ENCODE measurements around the gene KRTAP23-1. TPM values are rescaled to one million over a fixed set of nuclear protein-coding genes. Genes with fewer than 3 reads are reported as not detected.

KRTAP23-1 gene
- total and polyA plus RNA-seq, 2 donors (not counting 3 experiments of a cell fraction or from before 2014, with no cell fraction given), result not detected

DNA sequence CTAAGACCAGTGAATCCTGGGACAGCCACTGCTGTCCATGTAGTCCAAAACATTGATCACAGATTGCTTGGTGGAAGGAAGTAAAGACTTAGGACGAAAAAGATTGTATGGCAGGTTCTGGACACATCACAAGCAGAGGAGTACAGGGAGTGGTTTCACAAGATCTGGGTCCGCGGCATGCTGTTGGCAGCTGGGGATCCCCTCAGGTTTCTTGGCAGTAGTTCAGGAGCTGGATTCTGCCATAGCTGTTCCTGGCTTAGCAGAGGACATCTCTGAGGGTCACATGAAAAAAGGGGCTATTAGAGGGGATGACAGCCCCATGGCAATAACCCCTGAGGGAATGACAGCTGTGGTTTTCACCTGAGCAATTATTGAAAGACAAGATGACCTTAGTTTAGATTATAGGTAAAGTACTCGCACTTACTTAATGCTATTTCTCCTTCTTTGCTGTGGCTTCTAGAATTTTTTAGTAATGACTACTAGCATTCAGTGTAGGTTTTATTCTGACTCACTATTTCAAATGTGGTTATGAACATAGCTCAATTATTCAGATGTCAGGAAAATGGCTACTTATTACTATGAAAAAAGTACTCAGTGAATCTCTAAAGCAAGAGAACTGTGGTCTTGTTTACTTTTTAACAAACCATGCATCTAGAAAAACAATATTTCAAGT, 19.1 kb downstream of the KRTAP23-1 start:
- no peak for FAIRE-seq
- no peak overlapping the region for H3K4me2 ChIP-seq (ENCODE audit: insufficient read depth, low read length)

DNA sequence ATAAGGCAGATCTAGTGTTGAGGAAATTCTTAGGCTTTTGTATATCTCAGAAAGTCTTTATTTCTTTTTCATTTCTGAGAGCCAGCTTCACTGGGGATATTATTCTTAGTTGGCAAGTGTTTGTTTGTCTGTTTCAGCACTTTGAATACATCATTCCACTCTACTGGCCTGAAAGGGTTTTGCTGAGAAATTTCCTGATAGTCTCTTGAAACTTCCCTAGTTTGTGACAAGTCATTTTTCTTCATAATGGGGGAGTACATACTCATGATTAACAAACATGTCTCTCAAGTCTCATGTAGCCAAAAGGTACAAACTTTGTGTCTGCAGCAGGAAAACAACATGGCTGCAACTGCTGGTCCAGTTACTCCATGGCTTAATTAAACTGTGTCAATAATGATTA, 22.0 kb downstream of the KRTAP23-1 start:
- Histone ChIP-seq H4K20me1 (replicated peaks; ENCODE audit: control insufficient read depth, extremely low read depth, insufficient read depth, low read length) (no peaks in the 10 kb centered on the region), H3K9me3 (replicated peaks; ENCODE audit: control insufficient read depth, insufficient read depth, low read length) (peaks cover 2% of the 10 kb centered on the region), H2AFZ (ENCODE audit: low read depth, low read length) (no peak overlapping the region), H3K4me2 (ENCODE audit: insufficient read depth, low read length) (no peak overlapping the region), H3K4me1 (ENCODE audit: control insufficient read depth, extremely low read depth, insufficient read depth, low read length) (no peaks in the 10 kb centered on the region), H3K9me1 (replicated peaks; ENCODE audit: control insufficient read depth, extremely low read depth, insufficient read depth, low read length) (no peaks in the 10 kb centered on the region), H3K4me3 (replicated peaks in 1 of 3; ENCODE audit: insufficient read depth in 1 of 3, low read depth in 1 of 3, low read length in 3 of 3) (no peak overlapping the region), H3K79me2 (ENCODE audit: control insufficient read depth, insufficient read depth, low read length) (no peaks in the 10 kb centered on the region), H3K27ac (ENCODE audit: insufficient read depth, low read depth, low read length) (no peak overlapping the region), H3K9ac (replicated peaks; ENCODE audit: extremely low read depth, insufficient read depth, low read length) (no peak overlapping the region), H3K27me3 (ENCODE audit: control insufficient read depth in 2 of 2, insufficient read depth in 2 of 2, low read length in 2 of 2) (no peaks in the 10 kb centered on the region), H3K36me3 (ENCODE audit: control insufficient read depth in 2 of 2, extremely low read depth in 1 of 2, insufficient read depth in 2 of 2, low read length in 2 of 2) (no peaks in the 10 kb centered on the region)
- no TSS peak for BruUV-seq (replicated peaks)
- intact Hi-C loops (cut with micrococcal nuclease) (no loop called here), dilution Hi-C loops (cut with MboI; ENCODE audit: extremely low pct_ligation_motif_present, low sequenced_read_pairs) (no loop called here)
- POLR2A ChIA-PET, result no interaction called here
- no peak for DNase-seq (ENCODE audit: low read depth, low spot score)
- CTCF ChIA-PET, result no interaction called here
- no peak for FAIRE-seq
- TF ChIP-seq POLR2A (IDR thresholded peaks at IDR 0.05; ENCODE audit: low read depth, low read length) (no peak), JUN (IDR thresholded peaks at IDR 0.05; ENCODE audit: borderline replicate concordance, insufficient read depth, insufficient read length, low read depth) (no peak), GATA2 (IDR thresholded peaks at IDR 0.05; ENCODE audit: insufficient read depth, insufficient read length, low read depth, low read length) (no peak), EZH2 (IDR thresholded peaks at IDR 0.05; ENCODE audit: borderline replicate concordance, low read depth, low read length, severe bottlenecking) (no peak), MYC (IDR thresholded peaks at IDR 0.05; ENCODE audit: low read depth, low read length) (no peak), POLR2AphosphoS5 (IDR thresholded peaks at IDR 0.05; ENCODE audit: insufficient read depth, low read depth, low read length) (no peak), FOS (IDR thresholded peaks at IDR 0.05; ENCODE audit: borderline replicate concordance, insufficient read depth, low read length) (no peak)
- TF ChIP-seq, protein P1, sequence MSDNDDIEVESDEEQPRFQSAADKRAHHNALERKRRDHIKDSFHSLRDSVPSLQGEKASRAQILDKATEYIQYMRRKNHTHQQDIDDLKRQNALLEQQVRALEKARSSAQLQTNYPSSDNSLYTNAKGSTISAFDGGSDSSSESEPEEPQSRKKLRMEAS (IDR thresholded peaks at IDR 0.05; ENCODE audit: insufficient read depth, insufficient read length), result no peak
- TF ChIP-seq, protein P2, sequence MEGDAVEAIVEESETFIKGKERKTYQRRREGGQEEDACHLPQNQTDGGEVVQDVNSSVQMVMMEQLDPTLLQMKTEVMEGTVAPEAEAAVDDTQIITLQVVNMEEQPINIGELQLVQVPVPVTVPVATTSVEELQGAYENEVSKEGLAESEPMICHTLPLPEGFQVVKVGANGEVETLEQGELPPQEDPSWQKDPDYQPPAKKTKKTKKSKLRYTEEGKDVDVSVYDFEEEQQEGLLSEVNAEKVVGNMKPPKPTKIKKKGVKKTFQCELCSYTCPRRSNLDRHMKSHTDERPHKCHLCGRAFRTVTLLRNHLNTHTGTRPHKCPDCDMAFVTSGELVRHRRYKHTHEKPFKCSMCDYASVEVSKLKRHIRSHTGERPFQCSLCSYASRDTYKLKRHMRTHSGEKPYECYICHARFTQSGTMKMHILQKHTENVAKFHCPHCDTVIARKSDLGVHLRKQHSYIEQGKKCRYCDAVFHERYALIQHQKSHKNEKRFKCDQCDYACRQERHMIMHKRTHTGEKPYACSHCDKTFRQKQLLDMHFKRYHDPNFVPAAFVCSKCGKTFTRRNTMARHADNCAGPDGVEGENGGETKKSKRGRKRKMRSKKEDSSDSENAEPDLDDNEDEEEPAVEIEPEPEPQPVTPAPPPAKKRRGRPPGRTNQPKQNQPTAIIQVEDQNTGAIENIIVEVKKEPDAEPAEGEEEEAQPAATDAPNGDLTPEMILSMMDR (IDR thresholded peaks at IDR 0.05; ENCODE audit: extremely low read depth in 1 of 2, insufficient read depth in 1 of 2, low read depth in 1 of 2, low read length in 2 of 2), result no peak

More for the DNA sequence above, 19.1 kb downstream of the KRTAP23-1 start:
- BruUV-seq (replicated peaks), result no TSS peak
- H3K9me1 ChIP-seq (replicated peaks; ENCODE audit: control insufficient read depth, extremely low read depth, insufficient read depth, low read length), result no peaks in the 10 kb centered on the region
- no peaks in the 10 kb centered on the region for H3K79me2 ChIP-seq (ENCODE audit: control insufficient read depth, insufficient read depth, low read length)
- H2AFZ ChIP-seq (ENCODE audit: low read depth, low read length), result no peak overlapping the region
- DNase-seq (ENCODE audit: low read depth, low spot score), result no peak
- dilution Hi-C loops (cut with MboI; ENCODE audit: extremely low pct_ligation_motif_present, low sequenced_read_pairs), result no loop called here
- TF ChIP-seq, protein P1 (IDR thresholded peaks at IDR 0.05; ENCODE audit: insufficient read depth, insufficient read length), result no peak
- no peak for TF ChIP-seq FOS (IDR thresholded peaks at IDR 0.05; ENCODE audit: borderline replicate concordance, insufficient read depth, low read length)
- no peak for TF ChIP-seq POLR2A (IDR thresholded peaks at IDR 0.05; ENCODE audit: low read depth, low read length)
- TF ChIP-seq GATA2 (IDR thresholded peaks at IDR 0.05; ENCODE audit: insufficient read depth, insufficient read length, low read depth, low read length), result no peak
- ChIA-PET CTCF (interaction anchor here (1.0 kb wide), 1 partner anchor 20 kb away, joined by 3 read pairs; no protein-coding TSS in a partner anchor), POLR2A (no interaction called here)
- H3K36me3 ChIP-seq (ENCODE audit: control insufficient read depth in 2 of 2, extremely low read depth in 1 of 2, insufficient read depth in 2 of 2, low read length in 2 of 2), result no peaks in the 10 kb centered on the region
- no peak overlapping the region for H3K4me3 ChIP-seq (replicated peaks in 1 of 3; ENCODE audit: insufficient read depth in 1 of 3, low read depth in 1 of 3, low read length in 3 of 3)
- H3K27ac ChIP-seq (ENCODE audit: insufficient read depth, low read depth, low read length), result no peak overlapping the region
- no peaks in the 10 kb centered on the region for H3K4me1 ChIP-seq (ENCODE audit: control insufficient read depth, extremely low read depth, insufficient read depth, low read length)
- no peaks in the 10 kb centered on the region for H4K20me1 ChIP-seq (replicated peaks; ENCODE audit: control insufficient read depth, extremely low read depth, insufficient read depth, low read length)
- no peaks in the 10 kb centered on the region for H3K27me3 ChIP-seq (ENCODE audit: control insufficient read depth in 2 of 2, insufficient read depth in 2 of 2, low read length in 2 of 2)
- H3K9me3 ChIP-seq (replicated peaks; ENCODE audit: control insufficient read depth, insufficient read depth, low read length), result peaks cover 2% of the 10 kb centered on the region
- intact Hi-C loops (cut with micrococcal nuclease), result no loop called here
- H3K9ac ChIP-seq (replicated peaks; ENCODE audit: extremely low read depth, insufficient read depth, low read length), result no peak overlapping the region
